Retinal pigment epithelial cell (primary cell): ENCODE data around the gene COX4I2.

Experiments
- DNase-seq: peaks from one replicate; pipeline ENCODE4 v3.0.0-alpha.2; 2010; ENCODE audit warnings: low read depth
- H3K4me3 ChIP-seq: 2 replicates; pipeline ENCODE4 v1.5.1; 2011; ENCODE audit warnings: mild to moderate bottlenecking, low read length, control low read depth, moderate library complexity
- TF ChIP-seq, protein P1 (sequence below): conservative IDR thresholded peaks from 2 replicates; pipeline ENCODE4 v1.5.1; 2011; ENCODE audit warnings: low read depth, low read length, control low read depth, inconsistent platforms

The COX4I2 gene

DNA sequence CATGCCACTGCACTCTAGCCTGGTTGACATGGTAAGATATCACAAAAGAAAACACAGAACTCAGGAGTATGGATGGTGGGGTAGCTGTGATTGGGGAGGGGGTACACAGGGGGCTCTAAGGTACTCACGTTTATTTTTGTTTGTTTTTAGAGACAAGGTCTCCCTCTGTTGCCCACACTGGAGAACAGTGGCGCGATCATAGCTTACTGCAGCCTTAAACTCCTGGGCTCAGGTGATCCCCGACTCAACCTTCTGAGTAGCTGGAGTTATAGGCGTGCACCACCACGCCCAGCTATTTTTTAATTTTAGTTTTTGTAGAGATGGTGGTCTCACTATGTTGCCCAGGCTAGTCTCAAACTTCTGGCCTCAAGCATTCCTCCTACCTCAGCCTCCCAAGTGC lies 55.7 kb downstream of the COX4I2 start:
- TF ChIP-seq, protein P1, sequence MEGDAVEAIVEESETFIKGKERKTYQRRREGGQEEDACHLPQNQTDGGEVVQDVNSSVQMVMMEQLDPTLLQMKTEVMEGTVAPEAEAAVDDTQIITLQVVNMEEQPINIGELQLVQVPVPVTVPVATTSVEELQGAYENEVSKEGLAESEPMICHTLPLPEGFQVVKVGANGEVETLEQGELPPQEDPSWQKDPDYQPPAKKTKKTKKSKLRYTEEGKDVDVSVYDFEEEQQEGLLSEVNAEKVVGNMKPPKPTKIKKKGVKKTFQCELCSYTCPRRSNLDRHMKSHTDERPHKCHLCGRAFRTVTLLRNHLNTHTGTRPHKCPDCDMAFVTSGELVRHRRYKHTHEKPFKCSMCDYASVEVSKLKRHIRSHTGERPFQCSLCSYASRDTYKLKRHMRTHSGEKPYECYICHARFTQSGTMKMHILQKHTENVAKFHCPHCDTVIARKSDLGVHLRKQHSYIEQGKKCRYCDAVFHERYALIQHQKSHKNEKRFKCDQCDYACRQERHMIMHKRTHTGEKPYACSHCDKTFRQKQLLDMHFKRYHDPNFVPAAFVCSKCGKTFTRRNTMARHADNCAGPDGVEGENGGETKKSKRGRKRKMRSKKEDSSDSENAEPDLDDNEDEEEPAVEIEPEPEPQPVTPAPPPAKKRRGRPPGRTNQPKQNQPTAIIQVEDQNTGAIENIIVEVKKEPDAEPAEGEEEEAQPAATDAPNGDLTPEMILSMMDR: no peak
- no peak for DNase-seq
- no peak overlapping the region for H3K4me3 ChIP-seq

DNA sequence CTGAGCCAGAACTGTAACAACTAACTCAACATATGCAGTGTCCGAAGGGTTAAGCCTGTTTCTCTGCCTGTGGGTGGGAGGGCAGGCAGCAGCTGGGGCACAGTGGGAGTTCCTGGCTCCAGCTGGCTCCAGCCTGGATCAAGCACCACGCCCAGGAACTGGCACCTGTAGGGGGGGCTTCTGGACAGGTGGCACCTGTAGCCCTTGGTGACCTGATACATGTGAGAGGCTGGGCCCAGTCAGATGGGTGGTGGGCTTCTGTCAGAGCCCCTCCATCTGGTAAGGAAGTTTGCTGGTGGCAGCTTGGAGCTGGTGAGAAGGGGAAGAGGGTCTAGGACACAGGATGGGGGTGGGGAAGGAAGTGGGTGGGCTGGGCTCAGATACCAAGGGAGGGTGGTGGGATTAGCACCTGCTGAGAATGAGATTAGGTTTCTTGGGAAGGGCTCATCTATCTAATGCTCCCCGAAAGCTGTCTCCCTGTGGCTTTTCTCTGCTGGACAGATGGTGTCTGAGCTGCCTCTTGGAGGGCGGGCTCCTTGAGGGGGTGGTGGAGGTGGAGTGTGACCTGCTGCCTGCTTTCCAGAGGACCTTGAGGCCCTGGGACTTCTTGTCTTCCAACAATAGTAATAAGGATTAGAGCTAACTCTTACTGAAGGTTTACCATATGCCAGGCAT lies 56.4 kb downstream of the COX4I2 start:
- TF ChIP-seq, protein P1: no peak
- DNase-seq: no peak
- H3K4me3 ChIP-seq: no peak overlapping the region
